Esophagus (tissue), 2 donors: Measurements from ENCODE around the gene DDIT4. TPM values are rescaled to one million over a fixed set of nuclear protein-coding genes. Genes with fewer than 3 reads are reported as not detected.

ENCODE experiments used
- polyA plus RNA-seq, 2 donors: library from polyadenylated mRNA; stranded (reverse); fragments of 200-250 nt; gene quantifications; one replicate each; pipeline ENCODE4 v1.2.3, GENCODE V29; 2013
- donor health status: healthy with polysubstance abuse.
- donor health status: Bipolar disorder and iron deficiency.

The DDIT4 gene
- polyA plus RNA-seq, 2 donors, result 230 to 332 TPM

Other genes starting within 250 kb of the DDIT4 start
- gene SPOCK2, start 185.4 kb upstream of the DDIT4 start, polyA plus RNA-seq, result 1 to 10 TPM; 1.5 to 1.9 TPM
- 100 to 1,000 TPM in 1 of 2 donors, 10 to 100 TPM in 1; 80.2 to 112 TPM for gene ANAPC16, start 57.9 kb upstream of the DDIT4 start, polyA plus RNA-seq
- 10 to 100 TPM in 1 of 2 donors, 1 to 10 TPM in 1; 4.7 to 12.8 TPM for gene ASCC1, start 57.6 kb upstream of the DDIT4 start, polyA plus RNA-seq
- 10 to 100 TPM; 18.4 to 20.7 TPM for gene DNAJB12, start 81.0 kb downstream of the DDIT4 start, polyA plus RNA-seq